A549 (cell line): ENCODE results near the gene SLC6A6. TPM values are rescaled to one million over a fixed set of nuclear protein-coding genes. Genes with fewer than 3 reads are reported as not detected.

Source experiments
- ATAC-seq, 2 experiments: fragments of 200-7000 bp in 1 of 2; fragments of >200 bp in 1 of 2; cut with Nextera tagmentation in 1 of 2; cut with Tn5 transposase in 1 of 2; 3 replicates each; pipeline versions ENCODE4 v1.8.0 to v1.9.1; 2018 to 2020; ENCODE audit warnings: mild to moderate bottlenecking in 1 of 2, moderate library complexity in 1 of 2
- CTCF ChIA-PET: fragments of 300-600 bp; sonication (Branson Sonifier 250); formaldehyde crosslinking; extraction: SDS; loops from one replicate; lab custom pipeline; 2021; ENCODE audit warnings: antibody characterized with exemption, inconsistent platforms; lab: Yijun Ruan, JAX
- POLR2A ChIA-PET: fragments of 350-600 bp; formaldehyde crosslinking; extraction: SDS; loops from one replicate; lab custom pipeline; 2021; ENCODE audit warnings: antibody characterized with exemption, inconsistent platforms; lab: Yijun Ruan, JAX
- DNase-seq, 2 experiments: peaks; one replicate each; pipeline versions ENCODE4 v3.0.0 to v3.0.0-alpha.2; 2011 to 2016; ENCODE audit warnings: low read depth in 1 of 2, low spot score in 1 of 2
- FAIRE-seq: peaks from 2 replicates; lab custom pipeline; 2011; peaks lifted over from hg19 to GRCh38; lab: Jason Lieb, UNC
- H3K27ac ChIP-seq, 2 experiments: fragments of >200 bp; sonication (Bioruptor Twin); formaldehyde crosslinking; 3 replicates each; pipeline ENCODE4 v1.5.1; 2016 to 2017
- H3K4me1 ChIP-seq: fragments of >200 bp; sonication (Bioruptor Twin); formaldehyde crosslinking; 3 replicates; pipeline ENCODE4 v1.6.1; 2016
- H3K4me2 ChIP-seq: fragments of >200 bp; sonication (Bioruptor Twin); formaldehyde crosslinking; 3 replicates; pipeline ENCODE4 v1.6.1; 2016
- H3K4me3 ChIP-seq: fragments of >200 bp; sonication (Bioruptor Twin); formaldehyde crosslinking; 3 replicates; pipeline ENCODE4 v1.5.1; 2016
- H3K9me3 ChIP-seq: fragments of >200 bp; sonication (Bioruptor Twin); formaldehyde crosslinking; 3 replicates; pipeline ENCODE4 v1.6.1; 2016
- CBX2 ChIP-seq: fragments of 200-600 bp; sonication (generic); IDR thresholded peaks from 2 replicates; pipeline ENCODE4 v1.6.1; 2016; ENCODE audit warnings: low read depth, mild to moderate bottlenecking, borderline replicate concordance
- CHD2 ChIP-seq: fragments of 150-350 bp; IDR thresholded peaks from 2 replicates; pipeline ENCODE4 v1.6.1; 2014; ENCODE audit warnings: low read length; ENCODE audit not compliant: partially characterized antibody
- CHD4 ChIP-seq: fragments of 200-600 bp; sonication (generic); IDR thresholded peaks from 2 replicates; pipeline ENCODE4 v1.6.1; 2016; ENCODE audit warnings: antibody characterized with exemption, mild to moderate bottlenecking, borderline replicate concordance
- FOSB ChIP-seq: fragments of 250-450 bp; sonication (Bioruptor Pico); IDR thresholded peaks from 2 replicates; pipeline ENCODE4 v1.5.0; 2020; ENCODE audit warnings: mild to moderate bottlenecking, moderate library complexity
- FOSL2 ChIP-seq, 2 experiments: fragments of 450-650 bp in 1 of 2; fragments of >200 bp in 1 of 2; sonication (Bioruptor Twin) in 1 of 2; formaldehyde crosslinking; IDR thresholded peaks; 2 replicates each; pipeline versions ENCODE4 v1.5.0 to v1.6.1; 2016 to 2020; ENCODE audit warnings: mild to moderate bottlenecking in 1 of 2, moderate library complexity in 1 of 2
- FOXS1 ChIP-seq: fragments of 250-450 bp; sonication (Bioruptor Pico); IDR thresholded peaks from 2 replicates; pipeline ENCODE4 v1.5.0; 2020; ENCODE audit warnings: mild to moderate bottlenecking, moderate library complexity
- HDAC2 ChIP-seq: fragments of 200-600 bp; sonication (generic); IDR thresholded peaks from 2 replicates; pipeline ENCODE4 v1.6.1; 2016
- HOXB13 ChIP-seq: fragments of 250-450 bp; sonication (Bioruptor Pico); IDR thresholded peaks from 2 replicates; pipeline ENCODE4 v1.5.0; 2020; ENCODE audit warnings: low read depth, mild to moderate bottlenecking, moderate library complexity
- HOXB5 ChIP-seq: fragments of 250-450 bp; sonication (Bioruptor Pico); IDR thresholded peaks from 2 replicates; pipeline ENCODE4 v1.5.0; 2020; ENCODE audit warnings: mild to moderate bottlenecking, moderate library complexity
- KDM1A ChIP-seq: fragments of 200-600 bp; sonication (generic); IDR thresholded peaks from 2 replicates; pipeline ENCODE4 v1.6.1; 2016; ENCODE audit warnings: low read depth, mild to moderate bottlenecking
- MAZ ChIP-seq: fragments of 150-350 bp; IDR thresholded peaks from 2 replicates; pipeline ENCODE4 v1.6.1; 2014; ENCODE audit warnings: antibody characterized with exemption, low read depth, low read length, borderline replicate concordance
- NPAS2 ChIP-seq: fragments of 250-450 bp; sonication (Bioruptor Pico); IDR thresholded peaks from 2 replicates; pipeline ENCODE4 v1.8.0; 2022; ENCODE audit warnings: mild to moderate bottlenecking, moderate library complexity, borderline replicate concordance
- PBX3 ChIP-seq: IDR thresholded peaks from 2 replicates; pipeline ENCODE4 v1.6.1; 2012
- POLR2A ChIP-seq: IDR thresholded peaks from 2 replicates; pipeline ENCODE4 v1.6.1; 2012; ENCODE audit warnings: mild to moderate bottlenecking, low read length
- RCOR1 ChIP-seq: fragments of 150-350 bp; IDR thresholded peaks from 2 replicates; pipeline ENCODE4 v1.6.1; 2014; ENCODE audit warnings: antibody characterized with exemption, low read length, low read depth
- RNF2 ChIP-seq: fragments of 200-600 bp; sonication (generic); IDR thresholded peaks from 2 replicates; pipeline ENCODE4 v1.6.1; 2016; ENCODE audit warnings: low read depth, mild to moderate bottlenecking, antibody characterized with exemption, moderate library complexity, borderline replicate concordance
- SMC3 ChIP-seq: fragments of >200 bp; sonication (Bioruptor Twin); formaldehyde crosslinking; IDR thresholded peaks from 3 replicates; pipeline ENCODE4 v1.6.1; 2018; ENCODE audit warnings: inconsistent platforms
- WGBS: methylation state at CpG from one replicate; pipeline ENCODE4 v1.1.6; 2017; ENCODE audit errors: missing lambda C conversion rate; 5-methylcytosine and 5-hydroxymethylcytosine counted together
- polyA plus RNA-seq, 4 experiments: library from polyadenylated mRNA; depleted of rRNA in 3 of 4; stranded (reverse); fragments of >200 nt; fragmentation: RNase III in 1 of 4; extraction: RNeasy Plus Mini Kit Qiagen cat#74134 plus additional on column Dnase treatment in 1 of 4; gene quantifications; 2 replicates in 3 of 4; 3 replicates in 1 of 4; pipeline ENCODE4 v1.2.3, GENCODE V29; 2011 to 2017
- TF ChIP-seq, protein P1 (sequence below): fragments of 250-450 bp; sonication (Bioruptor Pico); IDR thresholded peaks from 2 replicates; pipeline ENCODE4 v1.5.0; 2021; ENCODE audit warnings: mild to moderate bottlenecking, moderate library complexity, borderline replicate concordance
- TF ChIP-seq, protein P2 (sequence below): IDR thresholded peaks from 2 replicates; pipeline ENCODE4 v1.6.1; 2012
- TF ChIP-seq, protein P3 (sequence below): fragments of 150-350 bp; IDR thresholded peaks from 2 replicates; pipeline ENCODE4 v1.6.1; 2014; ENCODE audit warnings: low read depth, mild to moderate bottlenecking, low read length
- TF ChIP-seq, protein P4 (sequence below): fragments of >200 bp; sonication (Bioruptor Twin); formaldehyde crosslinking; IDR thresholded peaks from 3 replicates; pipeline ENCODE4 v1.6.1; 2016
- TF ChIP-seq, protein P5 (sequence below): fragments of 200-600 bp; sonication (generic); IDR thresholded peaks from 2 replicates; pipeline ENCODE4 v1.6.1; 2016; ENCODE audit warnings: antibody characterized with exemption, mild to moderate bottlenecking, moderate library complexity

Gene SLC6A6
- polyA plus RNA-seq, 2 of the 4 experiments (the other 2 are of a cell fraction) = 73.3 to 73.8 TPM

DNA sequence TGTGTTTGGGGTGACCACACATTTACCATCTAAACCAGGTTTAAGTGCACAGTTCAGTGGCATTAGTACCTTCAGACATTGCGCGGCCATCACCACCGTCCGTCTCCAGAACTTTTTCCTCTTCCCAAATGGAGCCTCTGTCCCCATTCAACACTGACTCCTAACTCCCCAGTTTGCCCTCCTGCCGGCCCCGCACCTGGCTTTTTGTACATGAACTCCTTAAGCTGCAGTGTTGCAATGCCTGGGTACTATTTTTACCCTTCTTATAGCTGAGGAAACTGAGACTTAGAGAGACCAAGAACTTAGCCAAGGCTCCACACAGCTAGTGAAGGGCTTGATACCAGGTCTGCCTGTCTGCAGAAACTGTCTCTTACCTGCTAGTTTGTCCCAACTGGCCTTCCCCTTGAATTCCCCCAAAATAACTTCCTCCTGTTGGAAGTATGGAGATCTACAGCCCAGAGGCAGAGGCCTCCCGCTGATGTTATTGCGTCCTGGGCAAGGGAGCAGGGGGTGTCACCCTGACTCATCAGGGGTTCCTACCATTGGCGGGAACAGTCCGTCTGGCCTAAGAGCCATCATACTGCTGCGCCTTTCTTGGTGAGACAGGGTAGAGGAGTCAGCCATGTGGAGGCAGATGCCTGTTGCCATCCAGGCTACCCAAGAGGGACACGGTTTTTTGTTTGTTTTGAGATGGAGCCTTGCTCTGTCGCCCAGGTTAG, 72.1 kb downstream of the SLC6A6 start:
- ChIA-PET CTCF (interaction anchor here (0.6 to 4.4 kb wide), 5 partner anchors 12 to 274 kb away, joined by 3 to 21 read pairs (median 6); no protein-coding TSS in a partner anchor), POLR2A (no interaction called here)
- ATAC-seq = no peak
- TF ChIP-seq KDM1A (no peak), RCOR1 (no peak), PBX3 (no peak), CBX2 (no peak), CHD4 (no peak), CHD2 (no peak), NPAS2 (no peak), HOXB13 (no peak), POLR2A (no peak), RNF2 (no peak), HOXB5 (CRISPR knock-in tag) (no peak), FOXS1 (CRISPR knock-in tag) (no peak), SMC3 (no peak), FOSB (CRISPR knock-in tag) (no peak)
- TF ChIP-seq, protein P1, sequence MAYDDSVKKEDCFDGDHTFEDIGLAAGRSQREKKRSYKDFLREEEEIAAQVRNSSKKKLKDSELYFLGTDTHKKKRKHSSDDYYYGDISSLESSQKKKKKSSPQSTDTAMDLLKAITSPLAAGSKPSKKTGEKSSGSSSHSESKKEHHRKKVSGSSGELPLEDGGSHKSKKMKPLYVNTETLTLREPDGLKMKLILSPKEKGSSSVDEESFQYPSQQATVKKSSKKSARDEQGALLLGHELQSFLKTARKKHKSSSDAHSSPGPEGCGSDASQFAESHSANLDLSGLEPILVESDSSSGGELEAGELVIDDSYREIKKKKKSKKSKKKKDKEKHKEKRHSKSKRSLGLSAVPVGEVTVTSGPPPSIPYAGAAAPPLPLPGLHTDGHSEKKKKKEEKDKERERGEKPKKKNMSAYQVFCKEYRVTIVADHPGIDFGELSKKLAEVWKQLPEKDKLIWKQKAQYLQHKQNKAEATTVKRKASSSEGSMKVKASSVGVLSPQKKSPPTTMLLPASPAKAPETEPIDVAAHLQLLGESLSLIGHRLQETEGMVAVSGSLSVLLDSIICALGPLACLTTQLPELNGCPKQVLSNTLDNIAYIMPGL (CRISPR knock-in tag) = no peak
- TF ChIP-seq, protein P2, sequence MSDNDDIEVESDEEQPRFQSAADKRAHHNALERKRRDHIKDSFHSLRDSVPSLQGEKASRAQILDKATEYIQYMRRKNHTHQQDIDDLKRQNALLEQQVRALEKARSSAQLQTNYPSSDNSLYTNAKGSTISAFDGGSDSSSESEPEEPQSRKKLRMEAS = no peak
- TF ChIP-seq, protein P3, sequence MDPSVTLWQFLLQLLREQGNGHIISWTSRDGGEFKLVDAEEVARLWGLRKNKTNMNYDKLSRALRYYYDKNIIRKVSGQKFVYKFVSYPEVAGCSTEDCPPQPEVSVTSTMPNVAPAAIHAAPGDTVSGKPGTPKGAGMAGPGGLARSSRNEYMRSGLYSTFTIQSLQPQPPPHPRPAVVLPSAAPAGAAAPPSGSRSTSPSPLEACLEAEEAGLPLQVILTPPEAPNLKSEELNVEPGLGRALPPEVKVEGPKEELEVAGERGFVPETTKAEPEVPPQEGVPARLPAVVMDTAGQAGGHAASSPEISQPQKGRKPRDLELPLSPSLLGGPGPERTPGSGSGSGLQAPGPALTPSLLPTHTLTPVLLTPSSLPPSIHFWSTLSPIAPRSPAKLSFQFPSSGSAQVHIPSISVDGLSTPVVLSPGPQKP = no peak
- no peaks in the 10 kb centered on the region for H3K9me3 ChIP-seq
- H3K4me1 ChIP-seq = peaks cover 29% of the 10 kb centered on the region
- no peak overlapping the region for H3K4me3 ChIP-seq
- DNase-seq = no peak
- no peak for FAIRE-seq
- H3K27ac ChIP-seq = no peak overlapping the region
- H3K4me2 ChIP-seq = no peak overlapping the region
- WGBS = 94% methylated on average over 13 of the region's 13 CpGs

DNA sequence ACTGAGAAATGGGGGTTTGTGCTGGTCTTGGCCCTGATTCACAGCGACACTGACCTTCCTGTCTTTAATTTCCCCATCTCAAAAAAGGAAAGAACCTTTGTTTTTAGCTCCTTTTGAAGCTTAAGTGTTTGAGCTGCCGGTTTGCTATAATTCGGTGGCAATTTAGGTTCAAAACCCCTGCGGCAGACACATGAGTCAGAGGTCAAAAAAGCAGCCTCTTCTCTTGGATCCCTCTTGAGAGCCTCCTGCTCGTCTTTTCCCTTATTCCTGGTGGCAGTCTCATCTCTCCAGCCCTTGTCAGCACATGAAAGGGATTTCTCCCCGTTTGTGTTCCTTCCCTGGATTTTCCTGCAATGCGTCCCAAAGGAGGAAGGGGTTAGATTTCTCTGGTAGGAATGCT, 73.2 kb downstream of the SLC6A6 start:
- ATAC-seq (no peak), FAIRE-seq (no peak), DNase-seq (no peak)
- WGBS = 87% methylated on average over 7 of the region's 7 CpGs
- Histone ChIP-seq H3K4me2 (no peak overlapping the region), H3K4me3 (no peak overlapping the region), H3K27ac (no peak overlapping the region), H3K9me3 (no peaks in the 10 kb centered on the region), H3K4me1 (peaks cover 29% of the 10 kb centered on the region)
- ChIA-PET POLR2A (no interaction called here), CTCF (interaction anchor here (1.5 to 3.8 kb wide), 4 partner anchors 8 to 272 kb away, joined by 5 to 21 read pairs (median 6); no protein-coding TSS in a partner anchor)
- TF ChIP-seq, protein P4, sequence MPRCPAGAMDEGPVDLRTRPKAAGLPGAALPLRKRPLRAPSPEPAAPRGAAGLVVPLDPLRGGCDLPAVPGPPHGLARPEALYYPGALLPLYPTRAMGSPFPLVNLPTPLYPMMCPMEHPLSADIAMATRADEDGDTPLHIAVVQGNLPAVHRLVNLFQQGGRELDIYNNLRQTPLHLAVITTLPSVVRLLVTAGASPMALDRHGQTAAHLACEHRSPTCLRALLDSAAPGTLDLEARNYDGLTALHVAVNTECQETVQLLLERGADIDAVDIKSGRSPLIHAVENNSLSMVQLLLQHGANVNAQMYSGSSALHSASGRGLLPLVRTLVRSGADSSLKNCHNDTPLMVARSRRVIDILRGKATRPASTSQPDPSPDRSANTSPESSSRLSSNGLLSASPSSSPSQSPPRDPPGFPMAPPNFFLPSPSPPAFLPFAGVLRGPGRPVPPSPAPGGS = no peak
- no peak for TF ChIP-seq MAZ
- TF ChIP-seq HDAC2 = no peak
- TF ChIP-seq, protein P5, sequence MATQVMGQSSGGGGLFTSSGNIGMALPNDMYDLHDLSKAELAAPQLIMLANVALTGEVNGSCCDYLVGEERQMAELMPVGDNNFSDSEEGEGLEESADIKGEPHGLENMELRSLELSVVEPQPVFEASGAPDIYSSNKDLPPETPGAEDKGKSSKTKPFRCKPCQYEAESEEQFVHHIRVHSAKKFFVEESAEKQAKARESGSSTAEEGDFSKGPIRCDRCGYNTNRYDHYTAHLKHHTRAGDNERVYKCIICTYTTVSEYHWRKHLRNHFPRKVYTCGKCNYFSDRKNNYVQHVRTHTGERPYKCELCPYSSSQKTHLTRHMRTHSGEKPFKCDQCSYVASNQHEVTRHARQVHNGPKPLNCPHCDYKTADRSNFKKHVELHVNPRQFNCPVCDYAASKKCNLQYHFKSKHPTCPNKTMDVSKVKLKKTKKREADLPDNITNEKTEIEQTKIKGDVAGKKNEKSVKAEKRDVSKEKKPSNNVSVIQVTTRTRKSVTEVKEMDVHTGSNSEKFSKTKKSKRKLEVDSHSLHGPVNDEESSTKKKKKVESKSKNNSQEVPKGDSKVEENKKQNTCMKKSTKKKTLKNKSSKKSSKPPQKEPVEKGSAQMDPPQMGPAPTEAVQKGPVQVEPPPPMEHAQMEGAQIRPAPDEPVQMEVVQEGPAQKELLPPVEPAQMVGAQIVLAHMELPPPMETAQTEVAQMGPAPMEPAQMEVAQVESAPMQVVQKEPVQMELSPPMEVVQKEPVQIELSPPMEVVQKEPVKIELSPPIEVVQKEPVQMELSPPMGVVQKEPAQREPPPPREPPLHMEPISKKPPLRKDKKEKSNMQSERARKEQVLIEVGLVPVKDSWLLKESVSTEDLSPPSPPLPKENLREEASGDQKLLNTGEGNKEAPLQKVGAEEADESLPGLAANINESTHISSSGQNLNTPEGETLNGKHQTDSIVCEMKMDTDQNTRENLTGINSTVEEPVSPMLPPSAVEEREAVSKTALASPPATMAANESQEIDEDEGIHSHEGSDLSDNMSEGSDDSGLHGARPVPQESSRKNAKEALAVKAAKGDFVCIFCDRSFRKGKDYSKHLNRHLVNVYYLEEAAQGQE = no peak
- TF ChIP-seq POLR2A = no peak
- TF ChIP-seq CHD4 = no peak
- no peak for TF ChIP-seq FOSL2 (IDR thresholded peaks at IDR 0.05)
- no peak for TF ChIP-seq FOSL2 (CRISPR knock-in tag; IDR thresholded peaks at IDR 0.05)
